Activated CD4-positive, alpha-beta T cell treated with anti-CD3 and anti-CD28 coated beads for 24 hours (primary cell): ENCODE measurements around the gene CTCFL.

ENCODE experiments used
- DNase-seq, 2 donors: peaks; one replicate each; pipeline ENCODE4 v3.0.0-alpha.2; 2020; ENCODE audit warnings: low read depth in 2 of 2

Gene CTCFL, protein sequence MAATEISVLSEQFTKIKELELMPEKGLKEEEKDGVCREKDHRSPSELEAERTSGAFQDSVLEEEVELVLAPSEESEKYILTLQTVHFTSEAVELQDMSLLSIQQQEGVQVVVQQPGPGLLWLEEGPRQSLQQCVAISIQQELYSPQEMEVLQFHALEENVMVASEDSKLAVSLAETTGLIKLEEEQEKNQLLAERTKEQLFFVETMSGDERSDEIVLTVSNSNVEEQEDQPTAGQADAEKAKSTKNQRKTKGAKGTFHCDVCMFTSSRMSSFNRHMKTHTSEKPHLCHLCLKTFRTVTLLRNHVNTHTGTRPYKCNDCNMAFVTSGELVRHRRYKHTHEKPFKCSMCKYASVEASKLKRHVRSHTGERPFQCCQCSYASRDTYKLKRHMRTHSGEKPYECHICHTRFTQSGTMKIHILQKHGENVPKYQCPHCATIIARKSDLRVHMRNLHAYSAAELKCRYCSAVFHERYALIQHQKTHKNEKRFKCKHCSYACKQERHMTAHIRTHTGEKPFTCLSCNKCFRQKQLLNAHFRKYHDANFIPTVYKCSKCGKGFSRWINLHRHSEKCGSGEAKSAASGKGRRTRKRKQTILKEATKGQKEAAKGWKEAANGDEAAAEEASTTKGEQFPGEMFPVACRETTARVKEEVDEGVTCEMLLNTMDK

DNA sequence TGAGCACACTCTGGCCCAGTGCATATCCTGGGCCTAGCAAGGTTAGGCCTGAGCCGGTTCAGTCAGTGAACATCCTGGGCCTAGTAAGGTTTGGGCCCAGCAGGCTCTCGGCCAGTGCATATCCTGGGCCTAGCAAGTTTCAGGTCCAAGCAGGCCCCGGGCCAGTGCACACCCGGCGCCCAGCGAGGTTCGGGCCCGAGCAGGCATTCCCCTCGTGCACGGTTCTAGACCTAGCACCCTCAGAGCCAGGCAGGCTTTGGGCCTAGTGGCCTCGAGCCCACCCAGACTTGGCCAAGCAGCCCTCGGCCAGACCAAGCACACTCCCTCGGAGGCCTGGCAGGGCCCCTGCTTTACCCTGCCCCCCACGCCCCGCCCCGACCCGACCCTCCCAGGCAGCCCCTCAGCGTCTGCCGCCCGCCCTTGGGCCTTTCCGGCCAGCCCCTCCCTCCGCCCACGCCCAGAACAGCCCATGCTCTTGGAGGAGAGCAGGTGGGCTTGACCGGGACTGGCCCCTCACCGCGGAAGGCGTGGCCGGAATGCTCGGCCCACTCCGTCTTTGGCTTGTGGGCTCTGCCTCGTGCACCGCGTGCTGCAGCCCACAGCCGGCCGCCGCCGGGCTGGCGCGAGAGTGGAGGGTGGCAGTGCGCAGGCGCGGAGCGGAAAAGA, at the start of gene CTCFL:
Gene CTCFL (minus strand): TSS at position 630 of the 666 bp plus-strand sequence. CDS start 935 bp downstream, outside the sequence.
- no peak for DNase-seq

DNA sequence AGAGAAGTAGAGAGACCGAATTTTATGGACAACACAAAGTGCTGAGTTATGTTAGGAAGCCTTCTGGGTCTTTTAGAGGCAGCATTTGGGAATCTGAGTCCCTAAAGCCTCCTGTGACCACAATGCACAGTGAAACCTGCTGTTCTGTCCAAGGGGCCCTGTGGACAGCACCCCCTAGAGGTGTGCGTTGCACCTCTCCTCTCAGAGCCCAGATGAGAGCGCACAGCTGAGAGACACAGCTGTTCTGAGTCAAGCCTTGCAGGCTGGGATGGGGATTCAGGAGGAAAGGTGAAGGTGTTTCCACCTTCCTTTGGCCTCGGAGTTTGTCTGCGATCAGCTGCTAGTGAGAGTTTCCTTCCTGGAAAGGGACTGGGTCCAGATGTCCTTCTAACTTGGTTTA, 49.0 kb upstream of the CTCFL start:
- no peak for DNase-seq

DNA sequence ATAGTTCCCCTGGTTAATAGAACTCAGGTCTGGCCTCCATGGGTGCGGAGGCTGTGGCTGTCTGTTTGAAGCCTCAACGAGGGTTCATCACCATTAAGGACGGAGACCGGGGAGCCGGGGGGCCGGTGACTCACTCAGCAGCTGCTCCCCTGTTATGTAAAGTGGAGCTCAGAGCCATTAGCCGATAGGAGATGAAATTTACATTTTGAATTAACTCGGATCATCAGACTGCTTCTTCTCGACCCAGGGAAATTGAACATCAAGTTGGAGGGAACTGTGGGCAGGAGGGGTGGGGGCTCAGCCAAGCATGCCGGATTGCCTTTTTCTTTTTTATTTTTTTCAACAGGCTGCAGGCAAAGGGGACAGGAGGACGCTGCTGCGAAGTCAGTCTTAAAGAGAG, 48.3 kb upstream of the CTCFL start:
- DNase-seq: no peak

DNA sequence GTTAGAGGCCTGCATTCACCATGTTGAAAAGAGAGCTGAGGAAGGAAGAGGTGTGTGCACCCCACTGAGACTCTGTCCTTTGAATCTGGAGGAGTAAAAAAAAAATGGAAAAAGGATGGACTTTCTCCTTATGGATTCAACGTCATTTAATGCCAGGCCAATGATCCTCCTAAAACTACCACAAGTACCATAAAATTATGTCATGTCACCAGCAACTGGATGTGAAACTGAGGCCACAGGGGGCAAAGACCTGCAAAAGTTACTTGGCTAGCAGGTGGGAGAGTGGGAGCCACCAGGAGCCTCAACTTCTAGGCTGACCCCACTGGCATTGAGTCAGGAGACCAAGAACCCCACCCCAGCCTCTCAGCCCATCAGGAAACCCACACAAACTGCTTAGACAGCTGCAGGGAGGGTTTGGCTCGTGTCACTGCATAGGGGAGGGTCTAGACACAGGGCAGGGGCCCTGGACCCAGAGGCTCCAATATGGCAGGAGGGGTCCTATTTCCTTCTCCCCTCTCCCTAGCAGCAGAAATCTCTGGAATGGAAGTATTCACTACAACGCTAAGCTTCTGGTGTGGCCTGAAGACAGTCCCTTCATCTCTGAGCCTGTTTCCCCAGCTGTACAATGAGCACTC, 47.0 kb upstream of the CTCFL start:
- no peak for DNase-seq

DNA sequence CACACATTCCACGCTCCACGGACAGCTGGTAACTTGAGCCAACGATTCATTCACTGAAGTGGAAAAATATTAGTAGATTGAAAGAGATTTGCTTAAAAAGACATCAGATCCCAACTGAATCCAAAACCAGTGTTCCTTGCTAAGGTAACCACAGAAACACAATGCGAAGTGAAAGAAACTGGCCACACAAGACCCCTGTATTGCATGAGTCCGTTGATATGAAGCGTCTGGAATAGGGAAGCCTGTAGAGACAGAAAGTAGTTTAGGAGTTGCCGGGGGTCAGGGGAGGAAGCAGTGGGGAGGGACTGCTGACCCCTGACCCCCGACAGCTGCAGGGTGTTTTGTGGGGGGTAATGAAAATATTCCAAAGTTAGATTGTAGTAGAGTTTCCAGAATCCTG, 46.0 kb upstream of the CTCFL start:
- DNase-seq: no peak

DNA sequence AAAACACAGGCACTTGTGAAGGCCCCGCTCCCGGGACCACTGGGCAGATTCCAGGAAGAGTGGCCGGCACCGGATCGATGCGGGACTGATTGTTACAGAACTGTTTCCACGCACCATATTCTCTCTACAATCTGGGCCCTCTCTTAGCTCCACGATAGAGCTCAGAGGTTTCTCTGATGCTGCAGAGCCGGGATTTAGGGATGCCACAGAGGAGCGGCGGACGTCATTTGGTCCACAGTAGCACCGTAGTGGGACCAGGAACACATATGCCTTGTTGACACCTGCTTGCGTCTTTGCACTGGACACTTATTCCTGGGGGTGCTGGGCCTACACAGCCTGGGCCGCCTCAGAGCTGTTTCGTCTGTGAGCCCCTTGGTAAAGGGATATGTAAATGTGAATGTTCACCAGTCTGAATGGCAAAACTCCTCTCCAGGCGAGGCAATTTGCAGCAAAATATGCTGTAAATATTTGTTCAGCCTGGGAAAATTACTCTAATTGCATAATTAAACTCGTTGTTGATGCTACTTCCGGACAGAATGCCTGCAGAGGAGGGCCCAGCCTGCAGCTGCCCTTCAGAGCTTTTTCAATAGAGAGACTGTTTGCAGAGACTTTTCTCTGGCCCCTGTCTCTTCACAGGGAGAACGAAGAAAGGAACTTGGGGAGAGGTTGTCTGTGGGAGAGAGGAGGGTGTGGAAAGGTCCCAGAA, 45.4 kb upstream of the CTCFL start:
- no peak for DNase-seq

DNA sequence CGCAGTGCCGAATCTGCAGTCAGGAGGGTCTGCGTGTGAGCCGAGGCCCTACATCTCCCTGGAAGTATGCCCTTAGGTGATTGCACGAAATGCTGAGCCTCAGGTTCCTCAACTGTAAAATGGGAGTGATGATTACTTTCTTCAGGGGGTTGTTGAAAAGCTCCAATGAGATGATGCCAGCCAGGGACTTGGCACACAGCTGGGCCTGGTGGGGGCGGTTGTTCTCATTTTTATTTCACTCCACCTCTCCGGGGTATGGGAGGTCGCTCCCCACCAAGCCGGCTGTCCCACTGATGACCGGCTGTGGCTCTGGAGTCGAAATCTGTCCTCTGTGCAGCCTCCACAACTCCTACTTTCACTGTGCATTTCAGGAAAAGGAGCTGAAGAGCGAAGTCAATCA, 44.0 kb upstream of the CTCFL start:
- no peak for DNase-seq

DNA sequence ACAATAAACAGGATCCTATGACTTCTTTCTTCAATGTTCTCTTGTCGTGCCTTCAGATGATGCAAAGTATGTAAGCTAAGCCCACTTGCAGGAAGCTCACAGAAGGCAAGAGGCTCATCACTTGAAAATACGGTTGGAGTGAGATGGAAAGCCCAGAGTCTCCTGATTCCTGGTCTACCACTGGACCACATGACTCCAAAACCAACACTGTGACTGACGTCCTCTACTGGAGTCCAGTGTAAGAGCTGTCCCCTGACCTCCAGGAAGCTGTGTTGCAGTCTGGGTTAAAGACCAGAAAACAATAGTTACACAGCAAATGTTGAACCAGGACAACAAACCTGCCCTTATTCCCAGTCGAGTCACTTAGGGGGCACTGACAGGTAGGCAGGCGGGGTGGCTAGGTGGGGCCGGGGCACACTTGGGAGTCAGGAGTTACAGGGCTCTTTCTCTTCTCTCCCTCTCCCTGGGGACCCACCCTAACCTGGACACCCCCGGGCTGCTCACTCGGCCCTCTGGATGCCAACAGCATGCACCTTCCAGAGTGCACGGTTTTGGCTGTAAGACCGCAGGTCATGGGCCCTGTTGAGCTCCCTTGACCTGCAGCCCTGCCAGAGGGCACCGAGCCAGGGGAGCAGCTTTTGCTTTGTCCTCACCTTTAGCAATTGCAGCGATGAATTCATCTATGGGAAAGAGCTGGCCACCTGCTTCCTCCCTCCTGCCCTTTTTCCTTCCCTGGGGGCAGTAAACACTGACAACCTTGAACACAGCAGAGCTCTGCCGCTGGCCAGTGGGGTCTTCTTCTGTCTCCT, 43.4 kb upstream of the CTCFL start:
- no peak for DNase-seq

DNA sequence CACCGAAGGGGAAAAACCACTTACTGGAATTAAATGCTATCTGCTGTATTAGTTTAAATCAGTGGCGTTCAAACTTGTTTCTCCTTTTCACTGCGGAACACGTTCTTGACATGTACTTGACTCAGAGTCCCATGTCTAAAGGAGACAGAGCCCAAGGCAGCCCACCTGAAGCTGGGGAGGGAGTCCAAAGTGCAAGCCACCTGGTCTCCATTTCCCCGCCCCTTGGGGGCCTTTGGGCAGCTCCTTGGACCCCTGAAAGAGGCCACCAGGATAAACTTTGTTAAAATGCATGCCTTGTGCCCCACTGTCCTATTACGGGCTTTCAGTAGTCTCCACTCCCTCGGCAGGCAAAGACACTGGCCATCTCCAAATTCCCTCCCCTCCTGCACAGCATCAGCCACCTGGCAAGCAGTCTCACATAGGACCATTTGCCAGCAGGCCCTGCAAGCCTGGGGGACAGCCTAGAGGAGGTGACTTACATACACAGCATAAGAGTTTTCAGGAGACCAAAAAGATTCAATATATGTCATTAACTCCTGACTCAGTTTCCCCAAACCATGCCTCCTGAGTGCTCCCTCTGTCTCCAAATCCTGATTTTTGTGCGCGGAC, 42.6 kb upstream of the CTCFL start:
- DNase-seq: no peak

DNA sequence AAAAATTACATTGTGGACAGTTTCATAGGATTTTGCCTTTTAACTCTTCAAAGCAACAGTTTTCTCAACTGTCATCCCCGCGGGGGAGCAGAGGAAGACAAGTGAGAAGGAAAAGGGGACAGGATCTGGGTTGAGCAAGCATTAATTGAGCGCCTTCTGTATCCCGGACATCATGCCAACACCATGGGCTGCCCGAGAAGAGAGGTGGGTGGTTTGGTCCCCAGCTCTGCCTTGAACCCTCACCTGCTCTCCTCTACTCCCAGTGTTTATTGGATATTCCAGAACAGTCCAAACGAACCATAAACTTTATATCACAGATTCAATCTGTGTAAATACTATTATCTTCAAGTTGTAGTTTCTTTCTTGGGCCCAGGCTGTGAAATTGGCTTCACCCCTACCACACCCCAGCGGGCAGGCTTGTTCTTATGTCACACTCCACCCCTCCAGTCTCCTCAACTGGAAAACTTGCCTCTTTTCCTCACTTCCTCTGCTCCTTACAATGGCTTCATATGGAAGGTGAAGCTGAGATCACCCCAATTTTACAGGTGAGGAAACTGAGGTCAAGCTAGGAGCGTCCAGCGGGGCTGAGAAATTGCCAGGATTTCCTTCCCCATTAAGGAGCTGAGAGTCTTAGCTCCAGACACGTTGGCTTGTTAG, 42.0 kb upstream of the CTCFL start:
- no peak for DNase-seq

DNA sequence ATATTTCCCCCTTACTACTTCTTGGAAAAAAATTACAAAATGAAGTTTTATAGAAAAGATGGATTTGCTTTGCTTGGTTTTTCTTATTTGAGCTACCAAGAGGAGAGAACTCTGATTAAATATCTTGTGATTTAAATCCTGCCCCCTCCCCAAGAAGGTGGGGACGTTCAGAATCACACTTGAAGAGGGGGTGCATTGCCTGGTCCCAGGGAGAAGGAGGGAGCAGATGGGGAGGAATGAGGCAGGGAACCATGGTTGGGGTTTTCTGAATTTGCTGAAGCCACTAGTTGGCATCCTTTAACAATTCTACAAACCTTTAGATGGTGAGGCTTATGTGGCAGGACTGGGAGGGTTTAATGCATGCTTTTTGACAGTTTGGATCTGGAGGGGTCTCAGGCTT, 41.5 kb upstream of the CTCFL start:
- DNase-seq: no peak

DNA sequence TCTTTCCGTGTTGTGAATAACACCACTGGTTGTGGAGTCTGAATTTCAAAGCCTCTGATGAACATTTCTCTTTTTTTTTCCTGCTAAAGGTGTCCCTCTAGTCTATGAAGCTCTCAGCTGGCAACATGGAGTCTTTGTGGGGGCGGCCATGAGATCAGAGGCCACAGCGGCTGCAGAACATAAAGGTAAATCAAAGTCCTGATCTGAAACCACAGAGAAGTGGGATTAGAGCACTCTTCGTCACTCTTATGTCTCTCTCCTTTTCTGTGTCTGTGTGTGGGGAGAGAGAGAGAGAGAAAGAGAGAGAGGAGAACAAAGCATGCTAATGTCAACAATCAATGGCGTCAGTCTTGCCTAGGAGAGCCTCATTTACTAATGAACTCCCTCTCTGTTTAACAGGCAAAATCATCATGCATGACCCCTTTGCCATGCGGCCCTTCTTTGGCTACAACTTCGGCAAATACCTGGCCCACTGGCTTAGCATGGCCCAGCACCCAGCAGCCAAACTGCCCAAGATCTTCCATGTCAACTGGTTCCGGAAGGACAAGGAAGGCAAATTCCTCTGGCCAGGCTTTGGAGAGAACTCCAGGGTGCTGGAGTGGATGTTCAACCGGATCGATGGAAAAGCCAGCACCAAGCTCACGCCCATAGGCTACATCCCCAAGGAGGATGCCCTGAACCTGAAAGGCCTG, 40.2 kb upstream of the CTCFL start:
- no peak for DNase-seq

DNA sequence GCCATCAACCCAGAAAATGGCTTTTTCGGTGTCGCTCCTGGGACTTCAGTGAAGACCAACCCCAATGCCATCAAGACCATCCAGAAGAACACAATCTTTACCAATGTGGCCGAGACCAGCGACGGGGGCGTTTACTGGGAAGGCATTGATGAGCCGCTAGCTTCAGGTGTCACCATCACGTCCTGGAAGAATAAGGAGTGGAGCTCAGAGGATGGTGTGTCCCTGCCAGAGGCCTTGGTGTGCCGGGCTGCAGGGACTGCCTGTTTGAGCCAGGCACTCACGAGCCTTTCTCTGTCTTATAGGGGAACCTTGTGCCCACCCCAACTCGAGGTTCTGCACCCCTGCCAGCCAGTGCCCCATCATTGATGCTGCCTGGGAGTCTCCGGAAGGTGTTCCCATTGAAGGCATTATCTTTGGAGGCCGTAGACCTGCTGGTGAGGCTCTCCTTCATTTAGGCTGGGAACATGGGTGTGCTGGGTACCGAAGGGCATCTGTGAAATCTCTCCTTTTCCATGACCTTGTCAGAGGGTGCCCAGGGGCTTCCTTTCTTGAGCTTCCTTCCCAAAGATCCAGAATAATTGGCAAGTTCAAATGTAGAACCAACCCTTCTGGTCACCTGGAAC, 39.4 kb upstream of the CTCFL start:
- DNase-seq: no peak

DNA sequence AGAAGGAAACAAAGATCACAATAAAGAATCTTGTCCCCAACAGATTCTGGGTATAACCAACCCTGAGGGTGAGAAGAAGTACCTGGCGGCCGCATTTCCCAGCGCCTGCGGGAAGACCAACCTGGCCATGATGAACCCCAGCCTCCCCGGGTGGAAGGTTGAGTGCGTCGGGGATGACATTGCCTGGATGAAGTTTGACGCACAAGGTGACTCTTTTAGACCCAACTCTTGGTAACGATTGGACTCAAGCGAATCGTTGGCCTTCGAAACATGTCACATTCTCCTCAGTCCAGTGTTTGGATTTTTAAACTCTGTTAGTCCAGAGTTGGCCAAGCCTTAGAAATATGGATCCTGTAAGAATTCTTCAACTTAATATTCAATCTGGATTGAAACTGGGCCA, 38.6 kb upstream of the CTCFL start:
- no peak for DNase-seq

DNA sequence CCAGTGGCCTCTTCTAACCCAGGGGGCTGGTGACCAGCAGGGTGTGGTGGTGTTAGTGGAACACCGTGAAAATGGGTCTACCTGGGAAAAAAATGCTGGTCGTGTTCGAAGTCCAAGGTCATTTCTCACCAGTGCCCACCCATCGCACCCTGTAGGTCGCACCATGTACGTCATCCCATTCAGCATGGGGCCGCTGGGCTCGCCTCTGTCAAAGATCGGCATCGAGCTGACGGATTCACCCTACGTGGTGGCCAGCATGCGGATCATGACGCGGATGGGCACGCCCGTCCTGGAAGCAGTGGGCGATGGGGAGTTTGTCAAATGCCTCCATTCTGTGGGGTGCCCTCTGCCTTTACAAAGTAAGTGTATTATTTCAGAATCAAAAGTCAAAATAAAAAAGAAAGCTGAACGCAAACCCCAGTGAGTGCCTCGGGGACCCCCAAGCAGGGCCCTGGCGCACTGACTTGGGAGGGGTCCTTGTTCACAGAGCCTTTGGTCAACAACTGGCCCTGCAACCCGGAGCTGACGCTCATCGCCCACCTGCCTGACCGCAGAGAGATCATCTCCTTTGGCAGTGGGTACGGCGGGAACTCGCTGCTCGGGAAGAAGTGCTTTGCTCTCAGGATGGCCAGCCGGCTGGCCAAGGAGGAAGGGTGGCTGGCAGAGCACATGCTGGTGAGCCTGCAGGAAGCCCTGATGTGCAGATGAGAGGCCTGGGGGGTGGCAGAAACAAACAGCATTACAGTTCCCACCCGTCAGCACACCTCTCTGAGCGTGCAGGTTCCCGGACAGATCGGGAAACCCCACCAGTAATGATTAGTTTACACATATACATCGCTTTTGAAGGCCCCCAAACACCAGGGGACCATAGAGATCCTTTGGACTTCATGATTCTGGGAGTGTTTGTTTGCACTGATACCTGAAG, 37.9 kb upstream of the CTCFL start:
- DNase-seq: no peak

DNA sequence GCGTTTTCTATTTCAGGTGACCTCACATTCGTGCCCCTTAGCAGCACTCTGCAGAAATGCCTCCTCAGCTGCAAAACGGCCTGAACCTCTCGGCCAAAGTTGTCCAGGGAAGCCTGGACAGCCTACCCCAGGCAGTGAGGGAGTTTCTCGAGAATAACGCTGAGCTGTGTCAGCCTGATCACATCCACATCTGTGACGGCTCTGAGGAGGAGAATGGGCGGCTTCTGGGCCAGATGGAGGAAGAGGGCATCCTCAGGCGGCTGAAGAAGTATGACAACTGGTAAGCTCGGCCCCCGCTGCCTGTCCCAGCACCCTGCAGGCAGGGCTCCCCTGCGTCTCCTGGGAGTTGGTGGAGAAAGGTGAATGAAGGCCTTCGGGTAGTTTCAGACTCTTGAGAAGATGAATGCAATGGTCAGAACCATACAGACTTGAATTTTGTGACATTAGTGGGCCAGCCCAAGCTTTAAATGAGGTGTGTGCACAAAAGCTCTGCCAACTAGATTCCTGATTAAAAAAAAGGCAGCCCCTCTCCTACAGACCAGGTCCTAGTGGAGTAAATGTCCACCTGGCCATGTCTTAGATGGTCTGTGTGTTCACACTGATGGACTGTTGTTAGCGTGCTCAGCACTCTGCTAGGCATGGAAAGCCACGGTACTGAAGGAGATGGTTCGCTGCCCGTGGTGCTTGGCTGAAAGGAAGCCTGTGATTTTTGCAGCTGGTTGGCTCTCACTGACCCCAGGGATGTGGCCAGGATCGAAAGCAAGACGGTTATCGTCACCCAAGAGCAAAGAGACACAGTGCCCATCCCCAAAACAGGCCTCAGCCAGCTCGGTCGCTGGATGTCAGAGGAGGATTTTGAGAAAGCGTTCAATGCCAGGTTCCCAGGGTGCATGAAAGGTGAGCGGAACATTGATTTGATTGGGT, 36.7 kb upstream of the CTCFL start:
- DNase-seq: no peak
